Measurements from ENCODE around the gene SALL4.

SALL4 gene

DNA sequence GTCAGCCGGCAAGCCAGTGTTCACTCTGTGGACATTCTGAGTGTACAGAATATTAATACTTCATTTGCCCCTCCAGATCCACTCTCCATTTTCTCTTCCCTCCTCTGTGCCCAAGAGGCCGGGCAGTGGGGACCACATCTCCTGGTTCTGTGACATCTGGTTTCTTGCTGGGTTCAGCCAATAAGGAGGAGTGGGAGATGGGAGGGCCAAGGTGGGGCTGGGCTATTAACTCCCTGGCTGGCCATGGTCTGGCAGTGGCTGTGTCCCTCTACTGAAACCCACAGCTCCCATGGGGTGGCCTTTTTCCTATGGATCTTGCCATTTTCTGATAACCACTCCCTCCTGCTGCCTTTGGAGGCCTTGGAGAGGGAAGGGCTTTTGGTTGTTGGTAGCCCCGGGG is 30.0 kb upstream of the SALL4 start:
- H3K9ac ChIP-seq (ENCODE audit: low read depth, low read length, poor library complexity, severe bottlenecking) = no peak overlapping the region
- no peaks in the 10 kb centered on the region for H3K9me3 ChIP-seq (ENCODE audit: insufficient read depth, low read depth, low read length)
- no peak overlapping the region for H2AFZ ChIP-seq (ENCODE audit: low read length)
- H4K20me1 ChIP-seq (ENCODE audit: insufficient read depth, low read length, poor library complexity, severe bottlenecking) = no peaks in the 10 kb centered on the region
- H3K4me1 ChIP-seq (ENCODE audit: insufficient read depth, low read length, poor library complexity, severe bottlenecking) = no peaks in the 10 kb centered on the region
- H3K9me2 ChIP-seq (replicated peaks; ENCODE audit: low read depth, low read length) = no peaks in the 10 kb centered on the region
- no peaks in the 10 kb centered on the region for H3F3A ChIP-seq (ENCODE audit: low read depth)
- H3K79me2 ChIP-seq (ENCODE audit: insufficient read depth, low read length) = no peaks in the 10 kb centered on the region
- TF ChIP-seq EZH2phosphoT487 (IDR thresholded peaks at IDR 0.05; ENCODE audit: borderline replicate concordance) (no peak), CTCF (conservative IDR thresholded peaks at IDR 0.05; ENCODE audit: low read length) (no peak)
- no peaks in the 10 kb centered on the region for H3K27me3 ChIP-seq (ENCODE audit: insufficient read depth, low read length, poor library complexity, severe bottlenecking)
- no peak overlapping the region for H3K4me3 ChIP-seq (ENCODE audit: low read length, poor library complexity, severe bottlenecking)
- H3K4me2 ChIP-seq (ENCODE audit: low read depth, low read length, poor library complexity, severe bottlenecking) = no peak overlapping the region
- H3K36me3 ChIP-seq (ENCODE audit: insufficient read depth, low read length) = no peaks in the 10 kb centered on the region

GRCh38 chr20:51831866-51832265 is 29.5 kb upstream of the SALL4 start:
- TF ChIP-seq EZH2phosphoT487 (IDR thresholded peaks at IDR 0.05; ENCODE audit: borderline replicate concordance) = no peak
- TF ChIP-seq CTCF (conservative IDR thresholded peaks at IDR 0.05; ENCODE audit: low read length) = no peak
- Histone ChIP-seq H3F3A (ENCODE audit: low read depth) (no peaks in the 10 kb centered on the region), H3K9ac (ENCODE audit: low read depth, low read length, poor library complexity, severe bottlenecking) (no peak overlapping the region), H3K9me3 (ENCODE audit: insufficient read depth, low read depth, low read length) (no peaks in the 10 kb centered on the region), H3K4me3 (ENCODE audit: low read length, poor library complexity, severe bottlenecking) (no peak overlapping the region), H3K36me3 (ENCODE audit: insufficient read depth, low read length) (no peaks in the 10 kb centered on the region), H3K4me2 (ENCODE audit: low read depth, low read length, poor library complexity, severe bottlenecking) (no peak overlapping the region), H2AFZ (ENCODE audit: low read length) (no peak overlapping the region), H3K79me2 (ENCODE audit: insufficient read depth, low read length) (no peaks in the 10 kb centered on the region), H4K20me1 (ENCODE audit: insufficient read depth, low read length, poor library complexity, severe bottlenecking) (no peaks in the 10 kb centered on the region), H3K4me1 (ENCODE audit: insufficient read depth, low read length, poor library complexity, severe bottlenecking) (no peaks in the 10 kb centered on the region), H3K9me2 (replicated peaks; ENCODE audit: low read depth, low read length) (no peaks in the 10 kb centered on the region), H3K27me3 (ENCODE audit: insufficient read depth, low read length, poor library complexity, severe bottlenecking) (no peaks in the 10 kb centered on the region)

DNA sequence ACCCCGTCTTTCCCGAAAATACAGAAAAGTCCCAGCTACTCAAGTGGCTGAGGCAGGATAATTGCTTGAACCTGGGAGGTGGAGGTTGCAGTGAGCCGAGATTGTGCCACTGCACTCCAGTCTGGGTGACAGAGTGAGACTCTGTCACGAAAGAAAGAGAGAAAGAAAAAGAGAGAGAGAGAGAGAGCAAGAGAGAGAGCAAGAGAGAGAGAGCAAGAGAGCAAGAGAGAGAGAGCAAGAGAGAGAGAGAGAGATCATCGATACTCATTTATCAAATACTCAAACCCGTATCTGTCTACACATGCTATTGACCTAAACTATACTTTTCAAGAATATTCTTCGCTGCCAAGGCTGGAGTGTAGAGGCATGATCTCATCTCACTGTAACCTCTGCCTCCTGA is 28.2 kb upstream of the SALL4 start:
- H3K4me2 ChIP-seq (ENCODE audit: low read depth, low read length, poor library complexity, severe bottlenecking) = no peak overlapping the region
- H3K9me3 ChIP-seq (ENCODE audit: insufficient read depth, low read depth, low read length) = no peaks in the 10 kb centered on the region
- H3K4me3 ChIP-seq (ENCODE audit: low read length, poor library complexity, severe bottlenecking) = no peak overlapping the region
- H3K36me3 ChIP-seq (ENCODE audit: insufficient read depth, low read length) = no peaks in the 10 kb centered on the region
- no peak for TF ChIP-seq CTCF (conservative IDR thresholded peaks at IDR 0.05; ENCODE audit: low read length)
- no peaks in the 10 kb centered on the region for H3K79me2 ChIP-seq (ENCODE audit: insufficient read depth, low read length)
- H4K20me1 ChIP-seq (ENCODE audit: insufficient read depth, low read length, poor library complexity, severe bottlenecking) = no peaks in the 10 kb centered on the region
- no peak overlapping the region for H3K9ac ChIP-seq (ENCODE audit: low read depth, low read length, poor library complexity, severe bottlenecking)
- H3K27me3 ChIP-seq (ENCODE audit: insufficient read depth, low read length, poor library complexity, severe bottlenecking) = no peaks in the 10 kb centered on the region
- no peak overlapping the region for H2AFZ ChIP-seq (ENCODE audit: low read length)
- H3F3A ChIP-seq (ENCODE audit: low read depth) = no peaks in the 10 kb centered on the region
- H3K4me1 ChIP-seq (ENCODE audit: insufficient read depth, low read length, poor library complexity, severe bottlenecking) = no peaks in the 10 kb centered on the region
- no peaks in the 10 kb centered on the region for H3K9me2 ChIP-seq (replicated peaks; ENCODE audit: low read depth, low read length)
